ENCODE results near the gene FILIP1L. TPM values are rescaled to one million over a fixed set of nuclear protein-coding genes. Genes with fewer than 3 reads are reported as not detected.

Gene FILIP1L
- total RNA-seq, 1 donor from 2014 or later = 19.4 TPM

DNA sequence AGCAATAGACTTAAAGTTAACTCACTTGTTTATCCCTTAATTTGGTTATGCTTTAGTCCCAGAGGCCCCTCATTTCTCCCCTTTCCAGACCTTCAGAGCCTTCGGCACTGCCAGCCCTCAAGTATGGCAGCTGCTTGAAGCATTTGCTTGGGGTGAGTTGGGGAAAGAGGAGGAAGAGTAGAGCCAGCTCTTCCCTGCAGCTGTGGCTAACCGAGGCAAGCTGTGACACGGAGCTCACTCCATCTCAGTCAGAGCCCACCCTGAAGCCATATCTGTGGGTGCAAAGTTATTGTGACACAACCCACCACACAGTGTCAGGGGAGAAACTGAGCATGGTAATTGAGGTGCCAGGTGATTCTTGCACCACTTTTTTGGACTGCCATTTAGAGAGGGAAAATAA, 66.1 kb downstream of the FILIP1L start:
- Mint-ChIP-seq H3K36me3 (ENCODE audit: insufficient read depth) (no peaks in the 10 kb centered on the region), H3K4me3 (ENCODE audit: low read depth) (no peak overlapping the region), H3K9me3 (ENCODE audit: low read depth) (no peaks in the 10 kb centered on the region), H3K27me3 (no peaks in the 10 kb centered on the region), H3K4me1 (ENCODE audit: low read depth) (peaks cover 20% of the 10 kb centered on the region), H3K27ac (peak overlapping the region; percentile 90)
- DNase-seq (ENCODE audit: low spot score, unreplicated experiment) = no peak
- TF ChIP-seq, protein P1, sequence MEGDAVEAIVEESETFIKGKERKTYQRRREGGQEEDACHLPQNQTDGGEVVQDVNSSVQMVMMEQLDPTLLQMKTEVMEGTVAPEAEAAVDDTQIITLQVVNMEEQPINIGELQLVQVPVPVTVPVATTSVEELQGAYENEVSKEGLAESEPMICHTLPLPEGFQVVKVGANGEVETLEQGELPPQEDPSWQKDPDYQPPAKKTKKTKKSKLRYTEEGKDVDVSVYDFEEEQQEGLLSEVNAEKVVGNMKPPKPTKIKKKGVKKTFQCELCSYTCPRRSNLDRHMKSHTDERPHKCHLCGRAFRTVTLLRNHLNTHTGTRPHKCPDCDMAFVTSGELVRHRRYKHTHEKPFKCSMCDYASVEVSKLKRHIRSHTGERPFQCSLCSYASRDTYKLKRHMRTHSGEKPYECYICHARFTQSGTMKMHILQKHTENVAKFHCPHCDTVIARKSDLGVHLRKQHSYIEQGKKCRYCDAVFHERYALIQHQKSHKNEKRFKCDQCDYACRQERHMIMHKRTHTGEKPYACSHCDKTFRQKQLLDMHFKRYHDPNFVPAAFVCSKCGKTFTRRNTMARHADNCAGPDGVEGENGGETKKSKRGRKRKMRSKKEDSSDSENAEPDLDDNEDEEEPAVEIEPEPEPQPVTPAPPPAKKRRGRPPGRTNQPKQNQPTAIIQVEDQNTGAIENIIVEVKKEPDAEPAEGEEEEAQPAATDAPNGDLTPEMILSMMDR (IDR thresholded peaks at IDR 0.05; ENCODE audit: unreplicated experiment) = no peak

DNA sequence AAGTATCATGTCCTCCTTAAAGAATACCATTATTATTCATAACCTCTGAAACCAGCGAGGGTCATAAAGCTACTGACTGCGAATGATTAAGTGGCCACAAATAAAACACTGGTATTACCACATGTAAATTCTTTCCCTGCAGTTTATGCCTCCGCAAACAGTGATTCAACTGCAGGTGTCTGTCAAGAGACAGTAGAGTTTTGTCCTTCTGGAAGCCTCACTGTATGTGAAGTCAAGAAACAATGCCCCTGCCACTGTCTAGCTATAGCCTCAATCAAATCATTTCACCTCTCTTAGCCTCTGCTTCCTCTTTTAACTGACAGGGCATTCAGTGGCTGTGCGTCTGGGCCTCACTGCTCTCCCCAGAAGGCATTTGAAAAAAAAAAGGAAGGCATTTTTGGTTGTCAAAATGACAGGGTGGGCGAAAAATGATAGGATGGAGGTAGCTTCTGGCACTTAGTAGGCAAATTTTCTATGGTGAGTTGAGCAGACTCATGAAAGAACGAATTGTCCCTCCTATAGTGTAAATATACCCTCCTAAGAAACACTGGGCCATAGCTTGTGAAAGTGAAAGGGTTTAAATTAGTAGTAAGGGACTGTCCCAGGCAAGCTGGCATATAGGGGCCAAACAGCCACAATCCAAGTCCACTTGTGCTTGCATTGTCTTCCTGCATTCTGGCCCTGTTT, 66.7 kb downstream of the FILIP1L start:
- Mint-ChIP-seq H3K27ac (peak overlapping the region; percentile 90), H3K4me1 (ENCODE audit: low read depth) (peaks cover 22% of the 10 kb centered on the region), H3K36me3 (ENCODE audit: insufficient read depth) (no peaks in the 10 kb centered on the region), H3K4me3 (ENCODE audit: low read depth) (no peak overlapping the region), H3K27me3 (no peaks in the 10 kb centered on the region), H3K9me3 (ENCODE audit: low read depth) (no peaks in the 10 kb centered on the region)
- no peak for DNase-seq (ENCODE audit: low spot score, unreplicated experiment)
- TF ChIP-seq, protein P1 (IDR thresholded peaks at IDR 0.05; ENCODE audit: unreplicated experiment) = no peak

DNA sequence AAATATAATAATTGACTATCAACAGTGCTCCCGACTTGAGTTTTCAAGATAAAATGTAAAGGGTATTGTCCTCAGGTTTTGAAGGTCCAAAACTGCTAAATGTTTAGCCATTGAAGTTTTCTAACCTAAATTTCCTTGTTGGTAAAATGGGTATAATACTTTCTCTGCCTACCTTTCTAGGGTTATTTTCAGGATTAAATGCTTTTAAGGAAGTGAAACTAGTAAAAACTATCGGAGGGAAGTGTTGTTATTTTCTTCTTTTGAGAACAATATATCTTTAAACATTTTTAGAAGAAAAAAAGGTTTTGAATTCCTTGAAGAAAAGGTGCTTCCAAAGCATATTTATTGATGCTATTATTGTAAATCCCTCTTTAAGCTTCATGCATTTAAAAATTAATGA, 67.3 kb downstream of the FILIP1L start:
- Mint-ChIP-seq H3K27me3 (no peaks in the 10 kb centered on the region), H3K36me3 (ENCODE audit: insufficient read depth) (no peaks in the 10 kb centered on the region), H3K9me3 (ENCODE audit: low read depth) (no peaks in the 10 kb centered on the region), H3K27ac (no peak overlapping the region), H3K4me1 (ENCODE audit: low read depth) (peaks cover 25% of the 10 kb centered on the region), H3K4me3 (ENCODE audit: low read depth) (no peak overlapping the region)
- DNase-seq (ENCODE audit: low spot score, unreplicated experiment) = no peak
- TF ChIP-seq, protein P1 (IDR thresholded peaks at IDR 0.05; ENCODE audit: unreplicated experiment) = no peak

DNA sequence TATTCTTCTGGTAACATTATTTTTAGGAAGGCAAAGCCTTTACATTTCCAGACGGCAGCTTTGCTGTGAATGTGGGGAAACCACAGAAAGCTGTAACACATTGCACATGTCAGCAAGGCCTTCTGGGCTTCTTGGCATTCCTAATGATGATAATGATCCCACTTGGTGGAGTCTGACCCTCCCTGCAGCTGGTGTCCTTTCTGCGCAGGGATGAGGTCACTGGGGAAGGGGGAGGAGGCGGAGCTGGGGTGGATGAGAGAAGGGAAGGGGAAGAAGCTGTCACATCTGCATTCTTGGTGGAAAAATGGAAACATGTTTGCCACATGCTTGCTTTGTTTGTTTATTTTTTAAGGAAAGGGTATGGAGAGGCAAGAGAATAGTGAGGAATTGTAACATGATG, 68.6 kb downstream of the FILIP1L start:
- no peak for DNase-seq (ENCODE audit: low spot score, unreplicated experiment)
- TF ChIP-seq, protein P1 (IDR thresholded peaks at IDR 0.05; ENCODE audit: unreplicated experiment) = no peak
- Mint-ChIP-seq H3K27ac (no peak overlapping the region), H3K4me1 (ENCODE audit: low read depth) (peaks cover 36% of the 10 kb centered on the region), H3K36me3 (ENCODE audit: insufficient read depth) (no peaks in the 10 kb centered on the region), H3K9me3 (ENCODE audit: low read depth) (no peaks in the 10 kb centered on the region), H3K27me3 (no peaks in the 10 kb centered on the region), H3K4me3 (ENCODE audit: low read depth) (no peak overlapping the region)

DNA sequence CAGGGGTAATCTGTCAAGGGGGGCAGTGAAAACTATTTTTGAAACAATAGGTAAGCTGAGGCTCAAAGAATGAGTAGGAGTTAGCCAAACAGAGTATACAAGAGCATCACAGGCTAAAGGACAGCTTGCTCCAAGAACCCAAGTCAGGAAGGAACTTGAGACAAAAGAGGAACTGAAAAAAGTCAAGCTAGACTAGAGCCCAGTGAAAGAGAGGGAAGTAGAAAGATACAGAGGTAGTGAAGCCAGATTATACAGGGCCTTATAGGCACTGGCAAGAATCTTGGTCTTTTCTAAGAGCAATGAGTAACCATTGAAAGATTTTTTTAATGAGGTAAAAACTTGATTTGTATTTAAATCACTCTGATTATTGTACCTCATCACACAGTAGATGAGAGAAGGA, 69.9 kb downstream of the FILIP1L start:
- Mint-ChIP-seq H3K36me3 (ENCODE audit: insufficient read depth) (no peaks in the 10 kb centered on the region), H3K27ac (peak overlapping the region; percentile 61), H3K9me3 (ENCODE audit: low read depth) (no peaks in the 10 kb centered on the region), H3K4me1 (ENCODE audit: low read depth) (peaks cover 42% of the 10 kb centered on the region), H3K27me3 (no peaks in the 10 kb centered on the region), H3K4me3 (ENCODE audit: low read depth) (no peak overlapping the region)
- TF ChIP-seq, protein P1 (IDR thresholded peaks at IDR 0.05; ENCODE audit: unreplicated experiment) = no peak
- no peak for DNase-seq (ENCODE audit: low spot score, unreplicated experiment)

Measured in progenitor cell of endocrine pancreas (in vitro differentiated cells).